GM21447 (cell line): Measurements from ENCODE around the gene GPR161.
"Not testable (repeated sequence)": the region's sequence is repeated elsewhere in the genome, so short reads cannot be mapped to it uniquely, and the experiment has no call there.

ENCODE experiments used
- ATAC-seq: cut with Tn5 transposase; IDR thresholded peaks from one replicate; pipeline ENCODE4 v1.9.1; 2021; ENCODE audit not compliant: unreplicated experiment

The GPR161 gene

GRCh38 chr1:168088511-168089325, 48.0 kb downstream of the GPR161 start:
- ATAC-seq = no peak

GRCh38 chr1:168087696-168088095, 49.0 kb downstream of the GPR161 start:
- no peak for ATAC-seq

- ATAC-seq = no peak
Observed at GRCh38 chr1:168086438-168086837, 50.3 kb downstream of the GPR161 start.

- ATAC-seq = no peak
Observed at GRCh38 chr1:168085401-168085872, 51.3 kb downstream of the GPR161 start.

GRCh38 chr1:168084396-168085231, 52.1 kb downstream of the GPR161 start:
- peak; percentile 63 for ATAC-seq

- ATAC-seq = no peak
Observed at GRCh38 chr1:168083456-168084325, 53.0 kb downstream of the GPR161 start.

- peak; percentile 81 for ATAC-seq
Observed at GRCh38 chr1:168082008-168082876, 54.5 kb downstream of the GPR161 start.

GRCh38 chr1:168081373-168082007, 55.2 kb downstream of the GPR161 start:
- no peak for ATAC-seq

- no peak for ATAC-seq
Observed at GRCh38 chr1:168079761-168080160, 57.0 kb downstream of the GPR161 start.

- ATAC-seq = no peak
Observed at GRCh38 chr1:168069384-168069783, 67.3 kb downstream of the GPR161 start.

GRCh38 chr1:168065506-168065905, 71.2 kb downstream of the GPR161 start:
- no peak for ATAC-seq

GRCh38 chr1:168064216-168064615, 72.5 kb downstream of the GPR161 start:
- no peak for ATAC-seq

- ATAC-seq = no peak
Observed at GRCh38 chr1:168057921-168058320, 78.8 kb downstream of the GPR161 start.

GRCh38 chr1:168057355-168057754, 79.4 kb downstream of the GPR161 start:
- ATAC-seq = no peak

- not testable (repeated sequence) for ATAC-seq
Observed at GRCh38 chr1:168056152-168056551, 80.6 kb downstream of the GPR161 start.

GRCh38 chr1:168054117-168054516, 82.6 kb downstream of the GPR161 start:
- no peak for ATAC-seq

- no peak for ATAC-seq
Observed at GRCh38 chr1:168053681-168054080, 83.0 kb downstream of the GPR161 start.

- ATAC-seq = no peak
Observed at GRCh38 chr1:168050880-168051279, 85.8 kb downstream of the GPR161 start.

- ATAC-seq = no peak
Observed at GRCh38 chr1:168050307-168050706, 86.4 kb downstream of the GPR161 start.

GRCh38 chr1:168045311-168045710, 91.4 kb downstream of the GPR161 start:
- no peak for ATAC-seq
